ENCODE data around the gene FMN2.

The FMN2 gene

DNA sequence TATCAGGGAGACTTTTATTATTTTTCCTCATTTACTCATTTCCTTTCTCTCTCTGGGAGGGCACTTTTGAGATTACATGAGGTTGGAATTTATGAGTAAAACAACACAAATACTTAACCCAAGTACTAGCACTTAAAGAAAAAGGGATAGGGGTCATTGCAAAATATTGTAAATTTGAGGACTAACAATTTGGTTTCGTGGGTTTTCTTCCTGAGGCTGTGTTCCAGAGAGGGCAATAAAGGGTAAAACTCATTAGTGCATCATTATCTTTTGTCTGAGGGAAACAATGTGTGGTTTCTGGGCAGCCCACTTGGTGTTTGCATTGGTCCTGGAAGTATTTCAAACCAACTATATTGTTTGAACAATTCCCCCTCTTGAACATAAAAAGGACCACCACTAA lies 423.8 kb downstream of the FMN2 start:
- no peak overlapping the region for H3K4me3 ChIP-seq (ENCODE audit: insufficient read depth, low read length, poor library complexity, severe bottlenecking)
- H3K79me2 ChIP-seq (ENCODE audit: insufficient read depth, low read length), result no peaks in the 10 kb centered on the region
- H3K27ac ChIP-seq (ENCODE audit: low read depth, low read length), result no peak overlapping the region
- no peak overlapping the region for H3K4me2 ChIP-seq (ENCODE audit: low read depth, low read length, poor library complexity, severe bottlenecking)
- no peaks in the 10 kb centered on the region for H3K36me3 ChIP-seq (ENCODE audit: low read length)
- H3K9me2 ChIP-seq (replicated peaks; ENCODE audit: insufficient read depth, low read length), result no peaks in the 10 kb centered on the region
- no peaks in the 10 kb centered on the region for H3F3A ChIP-seq (ENCODE audit: insufficient read depth)
- H3K9ac ChIP-seq (ENCODE audit: low read length), result no peak overlapping the region
- no peak for TF ChIP-seq EZH2phosphoT487 (conservative IDR thresholded peaks at IDR 0.05; ENCODE audit: low read length)
- TF ChIP-seq, protein P1, sequence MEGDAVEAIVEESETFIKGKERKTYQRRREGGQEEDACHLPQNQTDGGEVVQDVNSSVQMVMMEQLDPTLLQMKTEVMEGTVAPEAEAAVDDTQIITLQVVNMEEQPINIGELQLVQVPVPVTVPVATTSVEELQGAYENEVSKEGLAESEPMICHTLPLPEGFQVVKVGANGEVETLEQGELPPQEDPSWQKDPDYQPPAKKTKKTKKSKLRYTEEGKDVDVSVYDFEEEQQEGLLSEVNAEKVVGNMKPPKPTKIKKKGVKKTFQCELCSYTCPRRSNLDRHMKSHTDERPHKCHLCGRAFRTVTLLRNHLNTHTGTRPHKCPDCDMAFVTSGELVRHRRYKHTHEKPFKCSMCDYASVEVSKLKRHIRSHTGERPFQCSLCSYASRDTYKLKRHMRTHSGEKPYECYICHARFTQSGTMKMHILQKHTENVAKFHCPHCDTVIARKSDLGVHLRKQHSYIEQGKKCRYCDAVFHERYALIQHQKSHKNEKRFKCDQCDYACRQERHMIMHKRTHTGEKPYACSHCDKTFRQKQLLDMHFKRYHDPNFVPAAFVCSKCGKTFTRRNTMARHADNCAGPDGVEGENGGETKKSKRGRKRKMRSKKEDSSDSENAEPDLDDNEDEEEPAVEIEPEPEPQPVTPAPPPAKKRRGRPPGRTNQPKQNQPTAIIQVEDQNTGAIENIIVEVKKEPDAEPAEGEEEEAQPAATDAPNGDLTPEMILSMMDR (IDR thresholded peaks at IDR 0.05; ENCODE audit: insufficient read depth, low read length, poor library complexity, severe bottlenecking), result no peak
- no peaks in the 10 kb centered on the region for H3K27me3 ChIP-seq (ENCODE audit: low read length)
- H3K9me3 ChIP-seq (ENCODE audit: insufficient read depth, low read length), result no peaks in the 10 kb centered on the region
- H4K20me1 ChIP-seq (ENCODE audit: low read depth, low read length), result no peaks in the 10 kb centered on the region
- H2AFZ ChIP-seq (ENCODE audit: low read depth, low read length, severe bottlenecking), result no peak overlapping the region

DNA sequence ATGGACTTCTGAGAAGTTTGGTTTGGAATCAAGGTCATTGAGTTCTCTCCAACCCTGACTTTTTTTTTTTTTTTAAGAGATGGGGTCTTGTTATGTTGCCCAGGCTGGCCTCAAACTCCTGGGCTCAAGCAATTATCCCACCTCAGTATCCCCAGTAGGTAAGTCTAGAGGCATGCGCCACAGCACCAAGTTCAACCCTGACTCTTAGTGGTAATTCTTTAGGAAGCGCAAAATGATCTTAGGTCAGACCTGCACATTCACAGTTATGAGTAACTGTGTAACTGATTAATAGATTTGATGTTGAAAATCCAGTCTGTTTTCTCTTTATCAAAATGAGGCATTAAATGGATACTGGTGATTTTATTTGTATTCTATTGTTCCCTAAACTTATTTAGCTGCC lies 424.4 kb downstream of the FMN2 start:
- H3F3A ChIP-seq (ENCODE audit: insufficient read depth), result no peaks in the 10 kb centered on the region
- no peak for TF ChIP-seq EZH2phosphoT487 (conservative IDR thresholded peaks at IDR 0.05; ENCODE audit: low read length)
- TF ChIP-seq, protein P1 (IDR thresholded peaks at IDR 0.05; ENCODE audit: insufficient read depth, low read length, poor library complexity, severe bottlenecking), result no peak
- H4K20me1 ChIP-seq (ENCODE audit: low read depth, low read length), result no peaks in the 10 kb centered on the region
- H3K27me3 ChIP-seq (ENCODE audit: low read length), result no peaks in the 10 kb centered on the region
- no peaks in the 10 kb centered on the region for H3K36me3 ChIP-seq (ENCODE audit: low read length)
- H3K79me2 ChIP-seq (ENCODE audit: insufficient read depth, low read length), result no peaks in the 10 kb centered on the region
- no peak overlapping the region for H3K4me3 ChIP-seq (ENCODE audit: insufficient read depth, low read length, poor library complexity, severe bottlenecking)
- no peaks in the 10 kb centered on the region for H3K9me3 ChIP-seq (ENCODE audit: insufficient read depth, low read length)
- no peak overlapping the region for H3K4me2 ChIP-seq (ENCODE audit: low read depth, low read length, poor library complexity, severe bottlenecking)
- H3K27ac ChIP-seq (ENCODE audit: low read depth, low read length), result no peak overlapping the region
- H3K9ac ChIP-seq (ENCODE audit: low read length), result no peak overlapping the region
- H2AFZ ChIP-seq (ENCODE audit: low read depth, low read length, severe bottlenecking), result no peak overlapping the region
- no peaks in the 10 kb centered on the region for H3K9me2 ChIP-seq (replicated peaks; ENCODE audit: insufficient read depth, low read length)

DNA sequence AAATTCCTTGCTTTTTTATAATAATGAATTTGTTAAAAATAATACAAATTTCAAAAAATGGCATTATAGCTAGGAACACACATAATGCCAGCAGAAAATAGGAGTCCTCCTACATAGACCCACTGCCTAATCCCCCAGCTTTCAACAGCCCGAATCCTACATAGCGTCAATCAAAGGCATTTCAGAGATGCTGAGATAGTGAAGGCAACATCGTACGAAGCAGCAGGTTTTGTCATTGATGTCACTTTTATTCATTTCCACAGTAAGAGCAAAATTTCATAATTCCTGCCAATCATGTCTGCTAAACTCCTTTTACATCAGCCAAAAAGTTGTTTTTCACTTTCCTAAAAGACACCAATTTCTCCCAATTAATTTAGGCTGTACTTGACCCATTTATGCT lies 426.2 kb downstream of the FMN2 start:
- H3K9me2 ChIP-seq (replicated peaks; ENCODE audit: insufficient read depth, low read length), result no peaks in the 10 kb centered on the region
- H3K4me2 ChIP-seq (ENCODE audit: low read depth, low read length, poor library complexity, severe bottlenecking), result no peak overlapping the region
- no peak overlapping the region for H3K9ac ChIP-seq (ENCODE audit: low read length)
- H3K27ac ChIP-seq (ENCODE audit: low read depth, low read length), result no peak overlapping the region
- no peak overlapping the region for H2AFZ ChIP-seq (ENCODE audit: low read depth, low read length, severe bottlenecking)
- no peak overlapping the region for H3K4me3 ChIP-seq (ENCODE audit: insufficient read depth, low read length, poor library complexity, severe bottlenecking)
- no peaks in the 10 kb centered on the region for H4K20me1 ChIP-seq (ENCODE audit: low read depth, low read length)
- no peaks in the 10 kb centered on the region for H3K27me3 ChIP-seq (ENCODE audit: low read length)
- H3F3A ChIP-seq (ENCODE audit: insufficient read depth), result no peaks in the 10 kb centered on the region
- H3K79me2 ChIP-seq (ENCODE audit: insufficient read depth, low read length), result no peaks in the 10 kb centered on the region
- H3K9me3 ChIP-seq (ENCODE audit: insufficient read depth, low read length), result no peaks in the 10 kb centered on the region
- H3K36me3 ChIP-seq (ENCODE audit: low read length), result no peaks in the 10 kb centered on the region
- TF ChIP-seq, protein P1 (IDR thresholded peaks at IDR 0.05; ENCODE audit: insufficient read depth, low read length, poor library complexity, severe bottlenecking), result no peak

Measured in SU-DHL-6 (cell line).